GM19035 (cell line): ENCODE measurements around the gene MRPS21.
"Not testable (repeated sequence)": the region's sequence is repeated elsewhere in the genome, so short reads cannot be mapped to it uniquely, and the experiment has no call there.

ENCODE experiments used
- ATAC-seq: cut with Tn5 transposase; IDR thresholded peaks from one replicate; pipeline ENCODE4 v1.9.1; 2021; ENCODE audit not compliant: unreplicated experiment

Gene MRPS21

DNA sequence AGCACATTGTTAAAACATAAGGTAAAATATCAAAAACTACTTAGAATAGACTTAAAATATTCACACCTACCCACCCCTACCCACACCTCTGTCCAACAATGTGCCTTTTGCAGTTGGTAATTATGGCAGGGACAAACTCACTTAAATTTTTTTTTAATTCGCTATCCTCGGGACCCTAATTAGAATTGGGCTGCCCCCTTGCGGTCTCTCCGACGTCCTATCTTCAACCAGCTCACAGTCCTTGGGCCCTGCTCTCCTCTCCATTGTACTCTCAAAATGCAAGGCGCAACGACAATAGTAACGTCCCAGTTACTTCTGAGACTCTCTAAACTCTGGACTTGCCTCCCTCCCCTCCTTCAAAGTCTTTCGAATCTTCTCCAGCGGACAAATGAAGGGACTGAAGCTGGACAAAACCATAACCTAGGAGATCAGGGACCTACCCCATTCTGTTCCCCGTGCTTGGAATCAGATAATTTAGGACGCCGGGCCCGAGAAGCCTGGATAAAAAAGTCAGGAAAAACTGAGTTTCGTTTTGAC, 12.4 kb upstream of the MRPS21 start:
- ATAC-seq: no peak

- ATAC-seq: no peak
These were observed 11.7 kb upstream of the MRPS21 start, which contains the start of gene CIART for GRCh38 chr1:150281758-150282557. CIART (plus strand) TSS chr1:150282554; CDS start chr1:150283268, 714 bp downstream.

- no peak for ATAC-seq
These were observed 11.1 kb upstream of the MRPS21 start for GRCh38 chr1:150282558-150282958.

- no peak for ATAC-seq
These were observed 10.4 kb upstream of the MRPS21 start for GRCh38 chr1:150283260-150283659.

DNA sequence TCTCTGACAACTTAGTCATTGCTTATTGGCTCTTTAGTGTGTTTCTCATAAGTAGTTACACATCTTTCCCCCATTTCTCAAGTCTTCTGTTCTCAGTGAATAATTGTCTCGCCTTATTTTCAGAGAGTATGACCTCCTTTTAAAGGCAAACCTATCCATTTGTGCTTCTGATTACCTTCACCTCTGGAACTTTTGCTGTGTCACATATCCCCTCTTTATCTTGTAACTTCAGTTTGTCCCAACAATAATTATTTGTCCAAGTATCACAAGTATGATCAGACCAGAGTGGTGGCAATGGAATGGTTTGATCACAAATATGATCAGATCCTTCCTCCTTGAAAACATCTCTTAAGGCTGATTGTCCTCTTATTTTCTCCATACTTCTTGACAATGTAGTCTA, 5.3 kb upstream of the MRPS21 start:
- ATAC-seq: no peak

- no peak for ATAC-seq
These were observed 4.8 kb upstream of the MRPS21 start for GRCh38 chr1:150288822-150289221.

- no peak for ATAC-seq
These were observed 1.8 kb downstream of the MRPS21 start for GRCh38 chr1:150295476-150295875.

GRCh38 chr1:150299716-150300115, 6.1 kb downstream of the MRPS21 start:
- ATAC-seq: no peak

- ATAC-seq: no peak
These were observed 8.7 kb downstream of the MRPS21 start for GRCh38 chr1:150302338-150302737.

- ATAC-seq: no peak
These were observed 9.2 kb downstream of the MRPS21 start for GRCh38 chr1:150302902-150303301.

DNA sequence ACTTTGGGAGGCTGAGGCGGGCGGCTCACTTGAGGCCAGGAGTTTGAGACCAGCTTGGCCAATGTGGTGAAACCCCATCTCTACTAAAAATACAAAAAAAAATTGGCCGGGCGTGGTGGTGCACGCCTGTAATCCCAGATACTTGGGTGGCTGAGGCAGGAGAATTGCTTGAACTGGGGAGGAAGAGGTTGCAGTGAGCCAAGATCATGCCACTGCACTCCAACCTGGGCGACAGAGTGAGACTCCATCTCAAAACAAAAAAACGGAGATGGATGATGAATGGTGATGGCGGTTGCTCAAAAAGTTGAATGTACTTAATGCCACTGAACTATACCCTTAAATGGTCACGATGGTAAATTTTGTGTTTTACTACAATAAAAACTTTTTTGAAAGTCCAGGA, 14.9 kb downstream of the MRPS21 start:
- not testable (repeated sequence) for ATAC-seq

DNA sequence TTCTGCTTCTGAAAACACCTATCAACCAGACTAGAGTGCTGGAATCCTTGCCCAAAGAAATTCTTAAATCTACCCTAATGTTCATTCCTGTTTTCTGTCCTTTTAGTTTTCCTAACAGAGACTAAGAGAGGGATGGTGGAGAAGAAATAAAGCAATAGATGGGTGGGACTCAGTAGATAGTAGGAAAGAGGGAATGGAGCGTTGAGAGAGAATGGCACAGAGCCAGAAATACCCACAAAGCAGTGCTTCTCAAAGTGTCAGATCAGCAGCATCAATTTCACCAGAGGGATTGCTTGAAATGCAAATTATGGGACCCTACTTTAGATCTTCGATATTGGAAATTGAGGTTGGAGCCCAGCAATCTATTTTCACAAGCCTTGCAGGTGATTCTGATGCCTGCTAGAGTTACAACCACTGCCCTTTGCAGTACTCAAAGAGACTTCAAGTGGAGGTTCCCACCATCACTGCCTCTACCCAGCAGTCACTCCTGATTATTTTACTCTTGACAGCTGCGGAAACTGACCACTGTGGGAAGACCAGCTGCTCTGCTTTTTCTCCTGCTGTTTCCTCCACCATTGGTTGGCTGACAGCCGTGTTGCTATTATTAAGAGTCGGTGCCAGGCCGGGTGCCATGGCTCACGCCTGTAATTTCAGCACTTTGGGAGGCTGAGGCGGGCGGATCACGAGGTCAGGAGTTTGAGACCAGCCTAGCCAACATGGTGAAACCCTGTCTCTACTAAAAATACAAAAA, 16.3 kb downstream of the MRPS21 start:
- ATAC-seq: no peak

DNA sequence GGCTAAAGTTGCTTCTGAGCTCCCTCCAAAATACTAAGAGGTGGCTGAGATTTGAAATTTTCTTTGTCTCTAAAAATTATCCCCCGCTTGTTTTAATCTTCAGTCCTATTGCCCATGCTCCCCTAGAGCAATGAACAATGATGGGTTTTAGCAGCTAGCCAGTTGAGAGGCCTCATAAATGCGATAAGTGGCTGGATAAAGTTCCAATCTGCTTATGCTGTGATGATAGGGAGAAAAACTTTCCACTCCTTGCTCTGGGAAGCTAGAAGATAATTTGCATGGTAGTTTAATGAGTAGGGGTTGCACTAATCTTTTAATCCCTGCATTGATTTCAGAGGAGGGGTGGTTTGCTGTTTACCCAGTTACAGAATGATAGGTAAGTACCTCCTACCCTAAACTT, 18.1 kb downstream of the MRPS21 start:
- ATAC-seq: no peak

DNA sequence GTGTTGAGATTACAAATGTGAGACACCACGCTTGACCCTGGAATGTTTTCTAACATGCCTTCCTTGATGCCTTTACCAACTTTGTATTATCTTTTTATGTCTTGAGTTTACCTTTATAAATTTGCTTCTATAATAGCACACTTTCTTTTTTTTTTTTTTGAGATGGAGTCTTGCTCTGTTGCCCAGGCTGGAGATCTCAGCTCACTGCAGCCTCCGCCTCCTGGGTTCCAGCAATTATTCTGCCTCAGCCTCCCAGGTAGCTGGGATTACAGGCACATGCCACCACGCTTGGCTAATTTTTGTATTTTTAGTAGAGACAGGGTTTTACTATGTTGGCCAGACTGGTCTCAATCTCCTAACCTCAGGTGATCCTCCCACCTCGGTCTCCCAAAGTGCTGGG, 21.0 kb downstream of the MRPS21 start:
- not testable (repeated sequence) for ATAC-seq

DNA sequence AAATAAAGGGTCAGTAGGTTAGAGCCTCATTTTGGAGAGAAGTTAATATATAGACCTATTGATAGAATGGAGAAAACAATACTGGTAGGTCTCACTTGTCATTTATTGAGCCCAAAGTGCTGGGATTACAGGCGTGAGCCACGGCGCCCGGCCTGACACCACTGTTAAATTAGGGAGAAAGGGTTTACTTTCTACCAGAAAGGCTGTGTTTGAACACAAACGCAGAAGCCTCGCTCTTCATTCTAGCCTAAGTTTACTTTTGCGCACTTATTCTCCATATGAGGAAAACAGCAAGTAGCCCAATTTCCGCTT, 27.0 kb downstream of the MRPS21 start:
- ATAC-seq: no peak

GRCh38 chr1:150321826-150322166, 28.1 kb downstream of the MRPS21 start:
- no peak for ATAC-seq

GRCh38 chr1:150322310-150322709, 28.6 kb downstream of the MRPS21 start:
- no peak for ATAC-seq

GRCh38 chr1:150332651-150333290, 39.1 kb downstream of the MRPS21 start:
- no peak for ATAC-seq

DNA sequence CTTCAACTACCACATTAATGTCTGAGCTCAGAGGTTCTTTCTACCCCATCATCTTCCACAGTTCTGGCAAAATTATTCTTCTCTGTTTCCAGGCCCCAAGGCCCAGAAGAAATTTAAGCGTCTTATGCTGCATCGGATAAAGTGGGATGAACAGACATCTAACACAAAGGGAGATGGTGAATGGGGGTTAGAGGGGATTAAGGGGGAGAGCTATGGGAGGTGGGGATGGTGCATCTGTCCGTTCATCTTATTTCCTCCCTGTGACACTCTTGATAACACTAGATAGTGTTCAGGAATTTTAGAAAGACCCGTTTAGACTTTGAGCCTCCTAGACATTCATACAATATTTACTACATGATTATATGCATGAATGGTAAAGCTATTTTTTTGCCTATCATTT, 52.7 kb downstream of the MRPS21 start:
- ATAC-seq: no peak

DNA sequence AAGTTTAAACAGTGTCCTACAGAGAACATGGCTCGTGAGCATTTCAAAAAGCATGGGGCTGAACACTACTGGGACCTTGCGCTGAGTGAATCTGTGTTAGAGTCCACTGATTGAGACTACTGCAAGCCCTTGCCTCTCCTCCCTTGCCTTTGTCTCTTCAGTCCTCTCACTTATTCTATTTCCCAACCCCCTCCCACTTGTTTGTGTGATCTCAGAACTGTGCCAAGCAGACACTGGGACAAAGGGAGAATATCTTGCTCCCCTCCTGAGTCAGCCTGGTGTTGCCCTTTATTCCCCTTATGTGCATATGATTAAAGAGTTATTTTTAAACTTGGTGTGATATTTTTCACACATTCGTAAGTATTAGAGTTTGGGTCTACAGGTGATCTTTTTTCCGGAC, 59.2 kb downstream of the MRPS21 start:
- no peak for ATAC-seq
